Measurements from ENCODE around the gene FOXA3.
"Not testable (repeated sequence)": the region's sequence is repeated elsewhere in the genome, so short reads cannot be mapped to it uniquely, and the experiment has no call there.

FOXA3 gene

DNA sequence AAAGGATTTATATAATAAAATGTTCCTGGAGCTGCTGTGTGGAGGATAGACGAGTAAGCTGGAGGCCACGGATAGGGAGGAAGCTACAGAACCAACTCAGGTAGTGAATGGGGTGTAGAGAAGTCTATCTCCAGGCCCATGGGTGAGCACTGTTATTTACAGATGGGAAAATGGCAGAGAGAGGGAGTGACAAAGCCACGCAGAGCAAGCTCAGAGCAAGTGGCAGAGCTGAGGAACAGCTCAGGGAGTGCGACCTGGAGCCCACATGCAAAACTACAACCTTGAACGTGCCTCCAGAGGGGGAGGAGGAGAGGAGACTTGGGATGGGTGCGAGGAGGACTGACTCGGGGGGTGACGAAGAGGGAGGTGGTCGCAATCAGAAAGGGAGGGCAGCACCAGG lies 35.6 kb upstream of the FOXA3 start:
- no peak for DNase-seq (ENCODE audit: low spot score)

DNA sequence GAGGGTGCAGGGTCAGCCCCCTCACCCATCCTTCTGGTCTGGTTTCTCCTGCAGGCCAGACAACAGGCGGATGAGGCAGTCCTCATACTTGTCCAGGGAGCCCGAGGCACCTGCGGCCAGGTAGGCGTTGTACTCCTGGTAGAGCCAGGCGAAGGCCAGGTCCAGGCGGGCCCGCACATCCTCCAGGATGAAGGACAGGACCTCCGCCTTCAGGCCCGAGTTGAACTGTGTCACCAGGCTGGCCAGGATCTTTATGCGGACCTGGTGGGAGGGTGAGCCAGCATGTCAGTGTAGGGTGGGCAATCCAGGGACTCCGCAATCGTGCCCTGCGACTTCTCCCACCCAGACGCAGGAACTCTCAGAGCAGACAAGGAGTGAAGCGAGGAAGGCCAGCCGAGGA lies 35.2 kb upstream of the FOXA3 start:
- no peak for DNase-seq (ENCODE audit: low spot score)

- no peak for DNase-seq (ENCODE audit: low spot score)
Measured at GRCh38 chr19:45834970-45835369, 29.2 kb upstream of the FOXA3 start.

GRCh38 chr19:45842198-45842597 lies 21.9 kb upstream of the FOXA3 start:
- DNase-seq (ENCODE audit: low spot score): no peak

DNA sequence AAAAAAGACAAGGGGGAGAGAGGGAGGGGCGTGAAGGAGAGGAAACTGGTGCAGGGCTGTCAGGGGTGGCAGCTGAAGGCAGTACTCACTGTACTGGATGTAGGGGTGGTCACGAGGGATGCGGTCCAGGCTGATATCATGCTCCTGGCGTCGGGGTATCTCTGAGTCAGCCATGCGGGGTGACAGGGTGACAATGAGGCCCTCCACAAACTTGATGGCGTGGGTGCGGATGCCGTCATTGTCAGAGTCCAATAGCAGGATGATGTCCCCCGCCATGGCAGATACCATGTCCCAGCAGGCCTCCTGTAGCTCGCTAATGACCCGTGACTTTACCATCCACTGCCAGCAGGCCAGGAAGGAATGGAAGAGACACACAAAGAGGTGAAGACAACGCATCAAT lies 16.5 kb upstream of the FOXA3 start:
- no peak for DNase-seq (ENCODE audit: low spot score)

GRCh38 chr19:45848922-45849321 lies 15.2 kb upstream of the FOXA3 start:
- DNase-seq (ENCODE audit: low spot score): no peak

DNA sequence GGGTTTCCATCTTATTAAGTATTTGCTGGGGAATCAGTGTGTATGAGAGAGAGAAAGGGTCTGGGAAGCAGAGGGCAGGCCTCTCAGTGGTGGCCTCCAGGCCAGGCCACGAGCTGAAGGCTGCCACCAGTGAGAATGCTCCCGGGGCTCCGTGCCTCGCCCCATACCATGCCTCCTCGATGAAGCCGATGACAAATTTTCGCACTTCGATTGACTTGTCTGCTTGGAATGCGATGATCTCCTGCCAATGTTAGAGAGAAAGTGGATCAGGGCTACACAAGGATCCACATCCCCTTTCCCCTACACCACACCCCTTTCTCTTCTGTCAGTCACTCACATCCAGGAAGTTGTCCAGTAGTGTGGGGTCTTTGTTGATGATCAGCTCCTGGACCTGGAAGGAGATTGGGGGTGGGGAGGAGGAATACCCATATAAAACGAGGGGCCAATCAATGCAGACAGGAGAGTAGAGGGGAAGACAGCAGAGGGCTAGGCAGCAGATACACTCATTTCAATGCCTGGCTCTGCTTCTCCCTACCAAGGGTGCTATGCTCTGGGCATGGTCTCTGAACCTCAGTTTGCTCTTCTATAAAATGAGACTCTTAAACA lies 11.9 kb upstream of the FOXA3 start:
- DNase-seq (ENCODE audit: low spot score): no peak

DNA sequence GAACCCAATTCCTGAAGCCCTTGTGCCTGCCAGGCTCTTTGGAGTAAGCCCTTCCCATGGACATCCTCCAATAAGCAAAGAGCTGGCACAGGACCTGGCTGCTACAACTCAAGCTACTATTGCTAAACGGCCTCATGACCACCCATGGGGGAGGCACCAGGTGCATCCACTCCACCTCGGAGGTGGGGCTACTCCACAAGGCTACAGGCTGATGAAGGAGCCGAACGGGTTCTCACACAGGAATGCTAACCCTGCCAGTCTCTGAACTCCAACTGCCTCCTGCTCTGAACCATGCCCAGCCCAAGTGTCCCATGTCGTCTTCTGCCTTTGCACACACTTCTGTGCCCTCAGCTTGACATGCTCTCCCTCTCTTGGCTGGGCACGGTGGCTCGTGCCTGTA lies 11.1 kb upstream of the FOXA3 start:
- DNase-seq (ENCODE audit: low spot score): no peak

GRCh38 chr19:45854167-45854778 lies 9.9 kb upstream of the FOXA3 start:
- DNase-seq (ENCODE audit: low spot score): no peak

DNA sequence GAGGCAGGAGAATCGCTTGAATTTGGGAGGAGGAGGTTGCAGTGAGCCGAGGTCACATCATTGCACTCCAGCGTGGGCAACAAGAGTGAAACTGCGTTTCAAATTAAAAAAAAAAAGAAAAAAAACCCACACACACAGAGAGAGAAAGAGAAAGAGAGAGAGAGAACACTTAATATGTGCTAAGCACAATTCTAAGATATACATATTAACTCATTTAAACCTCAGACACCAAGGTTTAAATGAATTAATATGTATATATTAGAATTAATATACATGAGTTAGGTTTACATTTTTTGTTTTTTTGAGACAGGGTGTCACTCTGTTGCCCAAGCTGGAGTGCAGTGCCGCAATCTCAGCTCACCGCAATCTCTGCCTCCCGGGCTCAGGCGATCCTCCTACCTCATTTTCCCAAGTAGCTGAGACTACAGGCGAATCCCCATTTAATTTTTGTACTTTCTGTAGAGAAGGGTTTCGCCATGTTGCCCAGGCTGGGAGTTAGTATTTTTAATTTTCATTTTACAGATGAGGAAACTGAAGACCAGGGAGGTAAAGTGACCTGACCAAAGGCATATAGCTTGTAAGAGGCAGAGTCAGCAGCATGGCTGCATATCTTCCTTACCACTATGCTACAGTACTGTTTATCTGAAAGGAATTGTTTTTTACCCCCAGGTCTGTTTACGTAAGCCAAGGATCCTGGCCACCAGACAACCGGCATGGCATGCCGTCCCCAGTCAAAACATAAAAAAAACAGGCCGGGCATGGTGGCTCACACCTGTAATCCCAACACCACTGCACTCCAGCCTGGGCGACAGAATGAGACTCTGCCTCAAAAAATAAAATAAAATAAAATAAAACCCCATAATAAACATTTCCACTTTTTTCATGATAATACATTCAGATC lies 3.5 kb upstream of the FOXA3 start:
- no peak for DNase-seq (ENCODE audit: low spot score)

DNA sequence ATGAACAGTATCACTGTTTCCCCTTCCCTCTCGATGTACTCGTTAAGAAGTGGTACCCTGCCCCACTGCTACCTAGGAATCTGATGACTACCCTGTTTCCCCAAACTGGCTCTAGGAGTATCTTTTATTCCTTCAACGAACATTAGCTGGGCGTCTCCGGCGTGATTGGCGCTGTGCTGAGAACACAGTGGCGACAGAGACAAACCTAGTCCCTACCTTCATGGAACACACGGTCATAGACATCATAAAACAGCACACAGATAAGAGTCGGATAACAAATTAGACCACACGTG lies 1.9 kb upstream of the FOXA3 start:
- no peak for DNase-seq (ENCODE audit: low spot score)

DNA sequence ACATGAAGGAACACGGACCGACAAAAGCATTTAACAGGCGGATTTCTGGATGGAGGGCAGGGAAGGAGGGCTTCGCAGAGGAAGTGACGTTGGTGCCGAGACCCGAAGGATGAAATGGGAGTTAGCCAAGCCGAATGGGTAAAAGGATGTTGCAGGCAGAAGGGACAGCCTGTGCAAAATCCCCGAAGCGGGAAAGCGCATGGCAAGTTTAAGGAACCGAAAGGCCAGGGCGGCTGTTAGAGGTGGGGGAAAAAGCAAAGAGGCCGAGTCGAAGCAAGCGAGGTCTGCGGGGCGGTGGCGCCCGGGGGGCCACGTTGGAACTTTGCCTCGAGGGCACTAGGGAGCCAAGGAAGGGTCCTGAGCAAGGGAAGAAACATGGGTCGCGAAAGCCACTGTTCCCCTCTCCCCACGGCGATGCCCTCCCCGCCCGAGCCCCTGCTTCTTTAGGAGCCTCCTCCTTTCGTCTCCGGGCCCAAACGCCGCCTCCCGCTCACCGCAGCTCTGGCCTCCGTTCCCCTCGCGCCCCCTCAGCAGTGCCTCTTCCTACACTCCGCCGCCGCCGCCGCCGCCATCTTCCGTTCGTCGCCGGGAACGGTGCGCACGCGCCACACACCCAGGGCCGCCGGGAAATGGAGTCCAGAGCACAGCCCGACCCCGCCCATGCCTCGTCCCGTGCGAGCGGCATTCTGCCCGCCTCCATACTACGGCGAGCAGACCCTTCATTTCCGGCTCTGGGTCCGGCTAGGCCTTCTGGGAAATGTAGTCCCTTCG lies 1.4 kb upstream of the FOXA3 start, which contains the start of gene SYMPK:
SYMPK (minus strand) TSS at position 584 of the 771 bp plus-strand sequence. CDS start 8,652 bp downstream, outside the sequence.
- peak; percentile 99 for DNase-seq (ENCODE audit: low spot score)

DNA sequence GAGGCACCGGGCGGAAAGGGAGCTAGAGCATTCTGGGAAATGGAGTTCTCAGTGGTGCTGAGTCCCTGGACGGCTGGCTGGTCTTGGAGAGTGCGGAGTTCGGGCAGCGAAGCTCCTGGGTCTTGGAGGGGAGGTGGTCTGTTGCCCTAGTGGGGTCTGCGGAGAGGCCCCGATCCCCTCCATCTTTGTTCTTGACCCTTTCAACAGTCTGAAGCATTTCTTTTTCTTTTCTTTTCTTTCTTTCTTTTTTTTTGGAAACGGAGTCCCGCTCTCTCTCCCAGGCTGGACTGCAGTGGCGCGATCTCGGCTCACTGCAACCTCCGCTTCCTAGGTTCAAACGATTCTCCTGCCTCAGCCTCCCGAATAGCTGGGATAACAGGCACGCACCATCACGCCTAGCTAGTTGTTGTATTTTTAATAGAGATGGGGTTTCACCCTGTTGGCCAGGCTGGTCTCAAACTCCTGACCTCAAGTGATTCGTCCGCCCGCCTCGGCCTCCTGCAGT lies 739 bp upstream of the FOXA3 start:
- no peak for DNase-seq (ENCODE audit: low spot score)

GRCh38 chr19:45864629-45865082 lies 530 bp downstream of the FOXA3 start:
- no peak for DNase-seq (ENCODE audit: low spot score)

GRCh38 chr19:45865269-45865948 lies 1.3 kb downstream of the FOXA3 start:
- DNase-seq (ENCODE audit: low spot score): no peak

- DNase-seq (ENCODE audit: low spot score): no peak
Measured at GRCh38 chr19:45866400-45867176, 2.5 kb downstream of the FOXA3 start.

- not testable (repeated sequence) for DNase-seq (ENCODE audit: low spot score)
Measured at GRCh38 chr19:45867241-45867640, 3.1 kb downstream of the FOXA3 start.

- DNase-seq (ENCODE audit: low spot score): no peak
Measured at GRCh38 chr19:45870798-45871197, 6.7 kb downstream of the FOXA3 start.

GRCh38 chr19:45872095-45872919 lies 8.2 kb downstream of the FOXA3 start:
- no peak for DNase-seq (ENCODE audit: low spot score)

GRCh38 chr19:45873219-45873772 lies 9.2 kb downstream of the FOXA3 start:
- DNase-seq (ENCODE audit: low spot score): no peak

Measured in hematopoietic multipotent progenitor cell treated with erythropoietin and hydrocortisone succinate and interleukin-3 and kit ligand, for 15 days (in vitro differentiated cells).